ENCODE measurements around the gene PRRG4. TPM values are rescaled to one million over a fixed set of nuclear protein-coding genes. Genes with fewer than 3 reads are reported as not detected.

Gene PRRG4
- total and polyA plus RNA-seq, 2 of the 13 experiments (the other 11 are each of a cell fraction or from before 2014, with no cell fraction given), result 0.24 to 0.95 TPM

DNA sequence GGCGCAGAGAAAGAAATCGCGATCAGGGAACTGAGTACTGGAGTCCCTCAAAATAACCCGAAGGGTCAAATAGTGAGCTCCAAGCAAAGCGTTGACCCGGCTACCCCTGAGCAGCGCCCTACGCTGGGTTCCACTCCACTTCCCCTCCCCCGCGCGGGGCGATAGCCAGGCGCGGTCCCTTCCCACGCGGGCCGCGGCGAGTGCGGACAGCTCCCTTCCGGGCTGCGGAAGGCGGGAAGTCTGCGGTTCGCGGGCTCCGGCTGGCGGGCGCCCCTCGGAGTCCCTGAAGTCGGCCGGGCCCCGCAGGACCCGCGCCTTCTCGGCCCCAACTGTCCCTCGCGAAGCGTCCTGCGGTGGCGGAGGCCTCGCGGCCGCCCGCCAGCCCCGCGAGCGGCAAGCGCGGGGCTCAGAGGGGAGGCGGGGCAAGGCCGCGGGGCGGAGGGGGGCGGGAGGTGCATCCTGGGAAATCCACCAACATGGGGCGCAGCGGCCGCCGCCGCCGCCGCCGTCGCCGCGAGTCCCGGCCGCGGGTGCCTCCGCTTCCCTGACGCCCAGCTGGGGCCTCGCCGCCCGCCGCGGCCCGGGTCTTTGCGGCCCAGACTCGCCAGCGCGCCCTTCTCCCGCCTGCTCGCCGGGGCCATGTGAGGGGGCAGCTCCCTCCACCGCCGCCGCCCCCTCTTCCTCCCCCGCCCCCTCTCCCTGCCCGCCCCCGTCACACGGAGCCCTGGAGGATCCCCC, 62.8 kb downstream of the PRRG4 start, which contains the start of gene QSER1 (continued):
- TF ChIP-seq ZBTB1 (CRISPR knock-in tag; IDR thresholded peaks at IDR 0.05; ENCODE audit: borderline replicate concordance) (no peak), TOPORS (CRISPR knock-in tag; IDR thresholded peaks at IDR 0.05) (no peak), ATF2 (CRISPR knock-in tag; IDR thresholded peaks at IDR 0.05) (no peak), POLR2AphosphoS2 (IDR thresholded peaks at IDR 0.05; ENCODE audit: low read depth, low read length) (no peak), ZNF678 (CRISPR knock-in tag; IDR thresholded peaks at IDR 0.05) (no peak), ARID5B (CRISPR knock-in tag; IDR thresholded peaks at IDR 0.05) (no peak), ZBTB40 (IDR thresholded peaks at IDR 0.05) (no peak), ZBTB40 (CRISPR knock-in tag; IDR thresholded peaks at IDR 0.05) (no peak), ZNF530 (CRISPR knock-in tag; IDR thresholded peaks at IDR 0.05; ENCODE audit: low read depth) (no peak)
- TF ChIP-seq, protein P1, sequence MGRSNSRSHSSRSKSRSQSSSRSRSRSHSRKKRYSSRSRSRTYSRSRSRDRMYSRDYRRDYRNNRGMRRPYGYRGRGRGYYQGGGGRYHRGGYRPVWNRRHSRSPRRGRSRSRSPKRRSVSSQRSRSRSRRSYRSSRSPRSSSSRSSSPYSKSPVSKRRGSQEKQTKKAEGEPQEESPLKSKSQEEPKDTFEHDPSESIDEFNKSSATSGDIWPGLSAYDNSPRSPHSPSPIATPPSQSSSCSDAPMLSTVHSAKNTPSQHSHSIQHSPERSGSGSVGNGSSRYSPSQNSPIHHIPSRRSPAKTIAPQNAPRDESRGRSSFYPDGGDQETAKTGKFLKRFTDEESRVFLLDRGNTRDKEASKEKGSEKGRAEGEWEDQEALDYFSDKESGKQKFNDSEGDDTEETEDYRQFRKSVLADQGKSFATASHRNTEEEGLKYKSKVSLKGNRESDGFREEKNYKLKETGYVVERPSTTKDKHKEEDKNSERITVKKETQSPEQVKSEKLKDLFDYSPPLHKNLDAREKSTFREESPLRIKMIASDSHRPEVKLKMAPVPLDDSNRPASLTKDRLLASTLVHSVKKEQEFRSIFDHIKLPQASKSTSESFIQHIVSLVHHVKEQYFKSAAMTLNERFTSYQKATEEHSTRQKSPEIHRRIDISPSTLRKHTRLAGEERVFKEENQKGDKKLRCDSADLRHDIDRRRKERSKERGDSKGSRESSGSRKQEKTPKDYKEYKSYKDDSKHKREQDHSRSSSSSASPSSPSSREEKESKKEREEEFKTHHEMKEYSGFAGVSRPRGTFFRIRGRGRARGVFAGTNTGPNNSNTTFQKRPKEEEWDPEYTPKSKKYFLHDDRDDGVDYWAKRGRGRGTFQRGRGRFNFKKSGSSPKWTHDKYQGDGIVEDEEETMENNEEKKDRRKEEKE (IDR thresholded peaks at IDR 0.05), result no peak
